HL-60 (cell line): ENCODE results near the gene VPS37D.

Experiments used
- DNase-seq, 2 experiments: peaks; one replicate each; pipeline ENCODE4 v3.0.0-alpha.2; 2010 to 2020; ENCODE audit warnings: low read depth in 1 of 2, low spot score in 1 of 2
- H3K27ac ChIP-seq: fragments of 250-450 bp; sonication (Bioruptor Pico); replicated peaks from 2 replicates; pipeline ENCODE4 v1.5.1; 2020; ENCODE audit warnings: mild to moderate bottlenecking, moderate library complexity
- H3K27me3 ChIP-seq: fragments of 250-450 bp; sonication (Bioruptor Pico); 2 replicates; pipeline ENCODE4 v1.5.1; 2021; ENCODE audit warnings: mild to moderate bottlenecking, moderate library complexity; ENCODE audit not compliant: insufficient read depth, poor library complexity, severe bottlenecking
- H3K4me3 ChIP-seq: replicated peaks from 2 replicates; pipeline ENCODE4 v1.5.1; 2011; ENCODE audit warnings: mild to moderate bottlenecking, control low read depth, low read length; ENCODE audit not compliant: insufficient read depth
- CTCF ChIP-seq: IDR thresholded peaks from one replicate; pipeline ENCODE4 v1.5.1; 2011; ENCODE audit warnings: low read length, control low read depth, inconsistent platforms; ENCODE audit not compliant: insufficient read depth
- GABPA ChIP-seq: IDR thresholded peaks from 2 replicates; pipeline ENCODE4 v1.6.1; 2012; ENCODE audit warnings: low read depth
- POLR2AphosphoS5 ChIP-seq: IDR thresholded peaks from 2 replicates; pipeline ENCODE4 v1.6.1; 2012; ENCODE audit warnings: low read depth
- REST ChIP-seq: IDR thresholded peaks from 2 replicates; pipeline ENCODE4 v1.6.1; 2012; ENCODE audit warnings: low read depth; ENCODE audit not compliant: insufficient replicate concordance
- SPI1 ChIP-seq: IDR thresholded peaks from 2 replicates; pipeline ENCODE4 v1.6.1; 2012; ENCODE audit warnings: low read depth, mild to moderate bottlenecking, borderline replicate concordance

The VPS37D gene

GRCh38 chr7:73700581-73701134 lies 33.0 kb downstream of the VPS37D start:
- Histone ChIP-seq H3K27me3 (no peaks in the 10 kb centered on the region), H3K4me3 (no peak overlapping the region), H3K27ac (no peak overlapping the region)
- DNase-seq: no peak
- TF ChIP-seq REST: no peak

GRCh38 chr7:73701357-73701995 lies 33.8 kb downstream of the VPS37D start:
- DNase-seq: peak in 1 of 2 experiments; percentile 23

GRCh38 chr7:73702226-73702625 lies 34.6 kb downstream of the VPS37D start:
- TF ChIP-seq REST (no peak), POLR2AphosphoS5 (no peak), CTCF (no peak), SPI1 (no peak), GABPA (no peak)

More at GRCh38 chr7:73701357-73701995, 33.8 kb downstream of the VPS37D start:
- H3K27ac ChIP-seq: no peak overlapping the region
- no peaks in the 10 kb centered on the region for H3K27me3 ChIP-seq
- no peak overlapping the region for H3K4me3 ChIP-seq
- TF ChIP-seq CTCF (peak; percentile 2), REST (no peak), SPI1 (no peak), GABPA (no peak)

More at GRCh38 chr7:73702226-73702625, 34.6 kb downstream of the VPS37D start:
- Histone ChIP-seq H3K27ac (no peak overlapping the region), H3K27me3 (no peaks in the 10 kb centered on the region), H3K4me3 (no peak overlapping the region)
- DNase-seq: no peak
